ENCODE results near the gene VPS4B.

The VPS4B gene

DNA sequence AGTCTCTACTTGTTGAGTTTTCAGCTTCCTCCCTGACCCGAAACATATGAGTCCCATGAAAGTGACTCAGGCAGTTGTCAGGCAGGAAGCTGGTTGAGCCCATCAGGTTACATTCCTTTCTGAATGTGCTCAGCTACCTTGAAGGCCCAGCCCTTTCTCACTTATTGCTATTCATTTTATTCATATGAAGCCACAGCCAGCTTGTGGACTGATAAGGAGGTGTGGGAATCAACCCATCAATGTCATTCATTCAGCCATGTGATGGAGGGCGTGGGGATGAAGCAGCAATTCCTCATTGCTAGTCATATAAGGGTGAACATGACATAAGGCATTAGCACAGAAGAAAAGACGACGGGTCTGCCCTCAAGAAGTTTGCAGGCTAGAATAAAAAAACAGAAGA lies 5.3 kb upstream of the VPS4B start:
- DNase-seq = no peak

DNA sequence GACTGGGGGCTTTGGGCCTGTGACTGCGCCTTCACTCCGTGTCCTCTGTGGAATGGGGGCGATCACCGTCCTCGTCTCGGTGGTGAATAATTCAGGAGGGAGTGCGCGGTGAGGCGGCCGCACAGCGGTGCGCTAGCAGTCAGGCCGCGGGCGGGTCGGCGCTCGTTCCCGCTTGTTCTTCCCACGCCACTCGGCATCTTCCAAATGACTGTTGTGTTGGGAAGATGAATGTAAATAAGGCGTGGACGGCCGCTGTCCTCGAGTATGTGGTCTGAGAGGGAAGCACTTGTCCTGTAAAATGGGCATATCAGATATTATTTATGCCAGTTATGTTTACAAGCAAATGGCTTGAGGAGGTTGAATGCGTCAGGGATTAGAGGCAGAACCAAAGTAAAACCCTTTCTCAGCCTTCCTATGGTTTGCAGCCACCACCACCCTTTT lies 608 bp upstream of the VPS4B start:
- DNase-seq = no peak

GRCh38 chr18:63421514-63421913 lies 762 bp downstream of the VPS4B start:
- DNase-seq = no peak

DNA sequence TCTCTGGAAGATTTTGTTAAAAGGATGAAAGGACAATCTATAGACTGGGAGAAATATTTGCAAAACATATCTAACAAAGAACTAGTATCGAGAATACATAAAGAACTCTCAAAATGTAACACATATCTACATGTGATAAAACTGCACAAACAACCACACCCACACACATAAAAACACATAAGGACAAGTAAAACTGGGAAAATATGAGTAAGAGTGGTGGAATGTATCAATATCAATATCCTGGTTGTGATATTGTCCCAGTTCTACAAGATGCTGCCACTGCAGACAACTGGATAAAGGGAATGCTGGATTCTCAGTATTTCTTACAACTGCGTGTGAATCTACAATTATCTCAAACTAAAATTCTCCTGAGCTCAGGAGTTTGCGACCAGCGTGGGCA lies 9.3 kb downstream of the VPS4B start:
- no peak for DNase-seq

- no peak for DNase-seq
These were observed 11.5 kb downstream of the VPS4B start for GRCh38 chr18:63410792-63411191.

GRCh38 chr18:63409301-63409700 lies 13.0 kb downstream of the VPS4B start:
- DNase-seq = no peak

- no peak for DNase-seq
These were observed 14.5 kb downstream of the VPS4B start for GRCh38 chr18:63407734-63408133.

- DNase-seq = no peak
These were observed 16.3 kb downstream of the VPS4B start for GRCh38 chr18:63405986-63406385.

GRCh38 chr18:63402246-63403162 lies 19.8 kb downstream of the VPS4B start:
- no peak for DNase-seq

DNA sequence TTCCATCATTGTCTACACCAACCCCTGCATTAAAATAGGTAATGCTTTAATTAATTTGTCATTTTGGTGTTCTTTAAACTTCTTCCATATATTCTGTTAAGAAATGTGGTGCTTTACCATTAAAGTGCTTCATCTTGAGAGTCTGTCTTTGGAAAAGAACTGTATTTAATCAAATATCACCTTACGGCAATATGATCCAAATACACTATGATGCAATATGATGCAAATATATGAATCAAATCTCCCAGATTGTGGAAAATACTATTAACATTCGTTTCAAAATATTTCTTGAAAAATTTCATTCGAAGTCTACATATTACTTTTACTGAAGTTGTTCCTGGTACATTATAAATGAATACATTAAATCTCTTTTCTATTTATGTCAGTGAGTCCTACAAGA lies 23.0 kb downstream of the VPS4B start:
- no peak for DNase-seq

DNA sequence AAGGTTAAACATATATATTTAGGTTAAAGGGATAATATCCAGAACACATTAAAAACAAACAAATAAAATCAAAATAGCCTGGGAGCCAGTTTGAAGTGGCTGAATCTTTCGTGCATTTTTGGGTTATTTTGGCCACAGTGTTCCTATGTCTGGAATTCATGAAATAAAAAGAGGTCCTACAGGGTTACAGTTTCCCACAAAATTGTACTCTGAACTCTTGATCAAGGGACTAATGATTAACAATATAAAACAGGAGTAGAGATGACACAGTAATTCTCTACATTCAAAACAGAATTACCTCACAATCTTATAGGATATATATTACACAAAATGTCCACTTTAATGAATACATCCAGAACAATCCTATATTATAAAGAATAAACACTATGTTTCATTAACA lies 24.9 kb downstream of the VPS4B start:
- no peak for DNase-seq

GRCh38 chr18:63395503-63395902 lies 26.8 kb downstream of the VPS4B start:
- DNase-seq = no peak

DNA sequence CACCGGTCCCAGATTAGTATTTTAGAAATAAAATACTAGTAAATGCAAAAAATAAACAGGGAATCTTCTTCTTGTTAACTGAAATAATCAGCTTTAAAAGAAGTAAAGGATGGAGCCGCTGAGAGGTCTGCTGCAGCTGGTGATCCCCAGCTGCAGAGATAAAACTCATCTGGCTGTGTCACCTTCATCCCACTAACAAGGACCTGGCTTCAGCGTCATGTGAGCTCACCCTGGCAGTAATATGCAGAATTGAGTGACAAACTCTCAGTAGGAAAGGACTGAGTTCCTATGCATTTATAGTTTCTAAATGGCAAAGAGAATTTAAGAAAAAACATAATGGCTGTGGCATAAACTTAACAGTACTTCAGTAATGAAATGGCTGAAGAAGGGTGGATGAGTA lies 27.3 kb downstream of the VPS4B start:
- no peak for DNase-seq

DNA sequence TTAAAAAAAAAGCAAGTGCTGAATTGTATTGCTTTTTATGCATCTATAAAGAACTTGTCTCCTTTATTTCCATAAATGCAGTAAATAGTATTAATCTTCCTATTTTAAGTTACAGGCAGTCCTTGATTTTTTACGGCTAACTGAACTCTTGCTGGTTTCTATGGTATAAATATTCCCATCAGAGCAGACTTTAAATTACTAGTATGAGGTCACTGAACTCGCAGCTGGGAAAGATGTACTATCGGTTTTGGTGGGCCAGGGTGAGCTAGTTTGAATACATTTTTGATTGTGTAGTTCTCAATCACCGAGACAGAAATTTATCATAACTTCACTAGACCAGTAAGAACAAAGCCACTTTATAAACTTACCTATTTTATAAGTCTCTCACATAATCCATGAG lies 34.4 kb downstream of the VPS4B start:
- no peak for DNase-seq

DNA sequence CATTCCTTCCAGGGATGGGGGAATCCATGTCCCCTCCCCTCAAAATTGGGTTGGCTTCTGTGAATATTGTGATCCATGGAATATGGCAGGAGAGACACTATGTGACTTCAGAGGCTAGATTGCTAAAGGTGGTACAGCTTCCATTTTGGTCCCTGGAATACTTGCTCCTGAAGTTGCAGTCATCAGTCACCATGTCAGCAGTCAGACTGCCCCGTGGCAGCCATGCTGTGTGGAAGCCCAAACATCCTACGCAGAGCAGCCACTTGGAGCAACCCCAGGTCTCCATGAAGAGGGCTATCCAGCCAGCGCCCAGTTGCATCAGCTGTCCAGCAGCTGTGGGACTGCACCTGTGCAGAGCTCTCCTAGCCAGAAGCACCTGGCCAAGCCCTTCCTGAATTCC lies 39.4 kb downstream of the VPS4B start:
- DNase-seq = no peak

DNA sequence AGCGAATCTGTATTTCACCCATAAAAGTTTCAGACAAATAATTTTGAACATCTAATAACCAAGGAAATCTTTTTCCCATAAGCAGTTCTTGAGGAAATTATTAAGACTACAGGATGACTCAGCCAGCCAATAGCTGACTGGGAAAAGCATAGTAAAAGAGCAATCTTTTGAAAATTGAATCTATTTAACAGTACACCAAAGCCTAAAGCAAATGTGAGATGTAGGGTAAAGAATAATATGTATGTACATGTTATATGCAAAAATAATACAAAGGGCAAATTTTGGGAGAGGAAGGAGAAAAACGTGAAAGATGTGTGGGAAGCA lies 42.7 kb downstream of the VPS4B start:
- DNase-seq = no peak

- DNase-seq = no peak
These were observed 43.2 kb downstream of the VPS4B start for GRCh38 chr18:63378919-63379638.

DNA sequence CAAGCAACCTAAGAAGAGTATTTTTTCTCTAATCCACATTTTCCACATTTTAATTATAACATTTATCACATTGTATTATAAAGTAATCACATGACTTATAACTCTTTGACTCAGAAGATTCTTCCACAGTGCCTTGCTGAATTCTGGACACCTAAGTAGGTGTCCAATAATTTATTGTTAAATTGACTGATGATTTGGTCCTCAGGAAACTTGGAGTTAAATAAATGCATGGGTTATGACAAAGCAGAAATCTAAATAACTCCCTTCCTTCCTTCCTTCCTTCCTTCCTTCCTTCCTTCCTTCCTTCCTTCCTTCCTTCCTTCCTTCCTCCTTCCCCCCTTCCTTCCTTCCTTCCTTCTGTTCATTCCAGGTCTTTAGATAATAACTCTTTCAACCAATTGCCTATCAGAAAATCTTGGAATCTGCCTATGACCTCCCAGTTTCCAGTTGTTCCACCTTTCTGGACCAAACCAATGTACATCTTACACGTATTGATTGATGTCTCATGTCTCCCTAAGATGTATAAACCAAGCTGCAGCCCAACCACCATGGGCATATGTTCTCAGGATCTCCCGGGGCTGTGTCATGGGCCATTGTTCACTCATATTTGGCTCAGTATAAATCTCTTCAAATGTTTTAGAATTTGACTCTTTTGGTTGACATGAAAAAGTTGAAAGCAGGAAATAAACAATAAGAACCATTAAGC lies 44.8 kb downstream of the VPS4B start:
- no peak for DNase-seq

- DNase-seq = no peak
These were observed 45.7 kb downstream of the VPS4B start for GRCh38 chr18:63376538-63376937.

DNA sequence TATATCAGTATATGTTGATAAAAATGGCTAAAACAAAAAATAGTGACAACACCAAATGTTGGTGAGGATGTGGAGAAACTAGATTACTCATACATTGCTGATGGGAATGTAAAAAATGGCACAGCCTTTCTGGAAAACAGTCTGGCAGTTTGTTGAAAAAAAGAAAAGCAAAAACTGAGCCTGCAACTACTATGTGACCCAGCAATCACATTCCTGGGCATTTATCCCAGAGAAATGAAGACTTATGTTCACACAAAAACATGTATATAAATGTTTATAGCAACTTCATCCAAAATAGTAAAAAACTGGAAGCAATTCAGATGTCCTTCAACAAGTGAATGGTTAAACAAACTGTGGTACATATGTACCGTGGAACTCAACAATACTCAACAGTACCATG lies 47.7 kb downstream of the VPS4B start:
- no peak for DNase-seq

DNA sequence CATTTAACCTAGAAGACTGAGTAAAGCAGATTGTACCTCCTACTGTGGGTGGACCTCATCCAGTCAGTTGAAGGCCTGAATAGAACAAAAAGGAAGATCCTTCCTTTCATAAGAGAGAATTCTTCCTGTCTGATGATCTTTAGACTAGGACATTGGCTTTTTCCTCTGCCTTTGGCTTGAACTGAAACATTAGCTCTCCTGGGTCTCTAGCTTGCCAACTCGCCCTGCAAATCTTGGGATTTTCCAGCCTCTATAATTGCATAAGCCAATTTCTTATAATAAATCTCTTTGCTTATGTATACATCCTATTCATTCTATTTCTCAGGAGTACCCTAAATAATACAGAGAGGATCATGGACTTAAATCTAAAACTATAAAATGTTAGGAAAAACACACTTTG lies 49.1 kb downstream of the VPS4B start:
- DNase-seq = no peak

GRCh38 chr18:63368611-63369010 lies 53.7 kb downstream of the VPS4B start:
- no peak for DNase-seq

DNA sequence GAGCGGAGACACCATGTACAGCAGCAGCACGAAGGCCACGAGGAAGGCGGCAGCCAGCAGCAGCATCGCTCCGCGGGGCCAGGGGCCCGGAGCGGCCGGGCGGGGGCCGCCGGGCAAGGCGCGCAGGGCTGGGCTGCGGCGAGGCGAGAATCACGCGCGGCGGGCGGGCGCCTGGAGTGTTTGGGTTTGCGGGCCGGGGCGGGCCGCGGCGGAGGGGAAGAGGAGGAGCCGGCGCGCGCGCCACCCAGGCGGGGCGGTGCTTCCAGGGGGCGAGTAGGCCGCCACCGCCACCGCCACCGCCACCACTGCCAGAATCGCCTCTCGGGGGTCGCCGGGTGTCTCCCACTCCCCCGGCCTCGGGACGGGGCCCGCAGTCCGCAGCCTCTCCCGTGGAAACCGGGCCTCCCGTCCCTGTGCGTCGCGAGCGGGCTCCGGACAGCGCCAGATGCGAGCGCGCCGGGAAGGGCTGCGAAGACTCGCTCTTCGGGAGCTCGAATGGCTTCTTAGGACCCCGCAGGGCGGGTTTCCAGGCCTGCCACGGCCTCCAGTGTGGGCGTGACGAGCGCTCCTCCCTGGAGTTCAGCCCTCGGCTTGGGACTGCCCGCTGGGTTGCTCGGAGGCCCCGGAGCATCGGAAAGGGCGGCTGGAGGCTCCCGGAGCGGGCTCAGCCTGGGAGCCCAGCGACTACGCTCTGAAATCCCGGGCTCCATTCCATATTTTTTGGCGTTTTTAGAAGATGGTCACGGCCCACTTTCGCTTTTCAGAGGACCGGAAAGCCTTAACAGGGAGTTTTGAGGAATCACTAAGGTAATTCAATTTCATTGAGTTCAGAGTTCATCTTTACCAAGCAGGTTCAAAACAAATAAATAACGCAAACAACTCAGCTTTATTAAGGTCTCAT lies 55.0 kb downstream of the VPS4B start, which contains the start of gene KDSR:
KDSR (minus strand) TSS at position 154 of the 901 bp plus-strand sequence; CDS start at position 66, 88 bp downstream.
- DNase-seq = peak; percentile 99

Measured in NCI-H1092 (cell line).